Left ventricle myocardium inferior (tissue), 1 donor: ENCODE measurements around the gene HSPB1. TPM values are rescaled to one million over a fixed set of nuclear protein-coding genes. Genes with fewer than 3 reads are reported as not detected.
"Not testable (repeated sequence)": the region's sequence is repeated elsewhere in the genome, so short reads cannot be mapped to it uniquely, and the experiment has no call there.

Experiments
- DNase-seq: peaks from one replicate; pipeline ENCODE4 v3.0.0-alpha.2; 2020
- H3K27ac ChIP-seq: fragments of 200-600 bp; replicated peaks from 2 replicates; pipeline ENCODE4 v1.8.0; 2021
- H3K27me3 ChIP-seq: fragments of 200-600 bp; 2 replicates; pipeline ENCODE4 v1.8.0; 2021; ENCODE audit warnings: low read depth
- H3K36me3 ChIP-seq: fragments of 200-600 bp; 2 replicates; pipeline ENCODE4 v1.8.0; 2021
- H3K4me1 ChIP-seq: fragments of 200-600 bp; 2 replicates; pipeline ENCODE4 v1.8.0; 2021
- H3K4me3 ChIP-seq: fragments of 200-600 bp; 2 replicates; pipeline ENCODE4 v1.8.0; 2021; ENCODE audit warnings: mild to moderate bottlenecking, moderate library complexity
- H3K9me3 ChIP-seq: fragments of 200-600 bp; replicated peaks from 2 replicates; pipeline ENCODE4 v1.8.0; 2021
- intact Hi-C: fragments of 100-400 bp; cut with micrococcal nuclease; formaldehyde crosslinking; loops from one replicate; pipeline ENCODE4 v1.11.0; 2022
- total RNA-seq: library from RNA; stranded (reverse); fragmentation: NEBNext Ultra II Directional; extraction: Animal tissue kit (Norgen Biotek cat#: 25700); gene quantifications from one replicate; pipeline ENCODE4 v1.2.1, GENCODE V29; 2021
- TF ChIP-seq, protein P1 (sequence below): fragments of 200-600 bp; IDR thresholded peaks from 2 replicates; pipeline ENCODE4 v1.8.0; 2021; ENCODE audit warnings: antibody characterized with exemption, mild to moderate bottlenecking, borderline replicate concordance
- donor health status: DM: no; HTN: yes; CAD: no; lungs with severe emphysema.

HSPB1 gene
- total RNA-seq, 1 donor from 2014 or later, result 2,037 TPM

DNA sequence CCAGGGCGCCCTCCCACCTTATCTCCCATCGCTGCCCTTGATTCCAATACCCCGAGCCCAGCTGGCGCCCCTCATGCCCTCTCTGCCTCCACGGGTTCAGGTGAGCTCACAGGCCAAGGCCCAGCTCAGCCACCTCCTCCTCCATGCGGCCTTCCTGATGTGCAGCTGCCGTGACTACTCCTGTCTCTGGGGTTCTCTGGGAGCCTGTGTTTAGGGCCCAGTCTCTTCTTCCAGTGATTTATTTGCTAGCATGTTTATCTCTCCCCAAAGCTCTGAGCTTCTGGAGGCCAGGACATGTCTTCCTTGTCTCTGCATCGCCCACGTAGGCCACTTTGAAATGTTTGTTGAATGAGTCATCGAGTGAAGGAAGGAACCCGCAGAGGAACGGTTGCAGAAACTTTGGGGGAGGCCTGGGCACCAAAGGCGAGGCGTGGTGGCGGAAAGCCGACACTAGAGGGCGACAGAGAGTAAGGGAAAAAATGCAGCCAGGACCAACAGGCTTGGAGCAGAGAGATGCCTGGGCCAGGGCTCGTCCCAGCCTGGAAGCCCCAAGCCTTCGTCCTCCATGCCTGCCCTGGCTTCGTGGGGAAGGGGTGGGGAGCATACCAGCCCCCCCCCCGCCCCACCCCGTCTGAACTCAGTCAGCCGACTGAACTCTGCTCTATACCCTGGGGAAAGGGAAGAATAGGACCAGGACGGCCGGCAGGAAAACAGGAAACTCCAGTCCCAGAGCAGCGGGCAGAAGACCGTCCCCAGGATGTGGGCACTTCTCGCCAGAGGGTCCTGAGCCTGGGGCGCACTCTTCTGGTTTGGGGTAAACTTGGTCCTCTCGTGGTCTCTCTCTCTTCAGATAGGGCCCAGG lies 10.9 kb upstream of the HSPB1 start:
- peak; percentile 91 for DNase-seq
- Histone ChIP-seq H3K4me1 (peaks cover 56% of the 10 kb centered on the region), H3K36me3 (no peaks in the 10 kb centered on the region), H3K9me3 (no peaks in the 10 kb centered on the region), H3K4me3 (peak overlapping the region; percentile 60), H3K27me3 (no peaks in the 10 kb centered on the region), H3K27ac (peak overlapping the region; percentile 96)
- intact Hi-C loops, result no loop called here
- TF ChIP-seq, protein P1, sequence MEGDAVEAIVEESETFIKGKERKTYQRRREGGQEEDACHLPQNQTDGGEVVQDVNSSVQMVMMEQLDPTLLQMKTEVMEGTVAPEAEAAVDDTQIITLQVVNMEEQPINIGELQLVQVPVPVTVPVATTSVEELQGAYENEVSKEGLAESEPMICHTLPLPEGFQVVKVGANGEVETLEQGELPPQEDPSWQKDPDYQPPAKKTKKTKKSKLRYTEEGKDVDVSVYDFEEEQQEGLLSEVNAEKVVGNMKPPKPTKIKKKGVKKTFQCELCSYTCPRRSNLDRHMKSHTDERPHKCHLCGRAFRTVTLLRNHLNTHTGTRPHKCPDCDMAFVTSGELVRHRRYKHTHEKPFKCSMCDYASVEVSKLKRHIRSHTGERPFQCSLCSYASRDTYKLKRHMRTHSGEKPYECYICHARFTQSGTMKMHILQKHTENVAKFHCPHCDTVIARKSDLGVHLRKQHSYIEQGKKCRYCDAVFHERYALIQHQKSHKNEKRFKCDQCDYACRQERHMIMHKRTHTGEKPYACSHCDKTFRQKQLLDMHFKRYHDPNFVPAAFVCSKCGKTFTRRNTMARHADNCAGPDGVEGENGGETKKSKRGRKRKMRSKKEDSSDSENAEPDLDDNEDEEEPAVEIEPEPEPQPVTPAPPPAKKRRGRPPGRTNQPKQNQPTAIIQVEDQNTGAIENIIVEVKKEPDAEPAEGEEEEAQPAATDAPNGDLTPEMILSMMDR, result peak; percentile 97

DNA sequence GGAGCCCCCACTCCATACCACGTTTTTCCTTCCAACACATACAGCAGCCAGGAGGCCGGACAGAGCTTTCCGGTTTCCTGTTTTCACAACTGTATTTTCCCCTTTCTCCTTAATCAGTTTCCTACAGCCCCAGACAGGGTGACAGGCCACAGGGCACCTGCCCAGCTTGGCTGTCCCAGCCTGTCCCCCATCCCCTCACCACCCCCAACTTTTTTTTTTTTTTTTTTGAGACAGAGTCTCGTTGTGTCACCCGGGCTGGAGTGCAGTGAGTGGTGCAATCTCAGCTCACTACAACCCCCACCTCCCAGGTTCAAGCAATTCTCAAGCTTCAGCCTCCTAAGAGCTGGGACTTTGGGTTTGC lies 10.3 kb upstream of the HSPB1 start:
- no peaks in the 10 kb centered on the region for H3K9me3 ChIP-seq
- H3K27me3 ChIP-seq, result no peaks in the 10 kb centered on the region
- intact Hi-C loops, result no loop called here
- no peak for DNase-seq
- H3K27ac ChIP-seq, result peak overlapping the region; percentile 96
- peaks cover 55% of the 10 kb centered on the region for H3K4me1 ChIP-seq
- no peaks in the 10 kb centered on the region for H3K36me3 ChIP-seq
- TF ChIP-seq, protein P1, result no peak
- peak overlapping the region; percentile 60 for H3K4me3 ChIP-seq

DNA sequence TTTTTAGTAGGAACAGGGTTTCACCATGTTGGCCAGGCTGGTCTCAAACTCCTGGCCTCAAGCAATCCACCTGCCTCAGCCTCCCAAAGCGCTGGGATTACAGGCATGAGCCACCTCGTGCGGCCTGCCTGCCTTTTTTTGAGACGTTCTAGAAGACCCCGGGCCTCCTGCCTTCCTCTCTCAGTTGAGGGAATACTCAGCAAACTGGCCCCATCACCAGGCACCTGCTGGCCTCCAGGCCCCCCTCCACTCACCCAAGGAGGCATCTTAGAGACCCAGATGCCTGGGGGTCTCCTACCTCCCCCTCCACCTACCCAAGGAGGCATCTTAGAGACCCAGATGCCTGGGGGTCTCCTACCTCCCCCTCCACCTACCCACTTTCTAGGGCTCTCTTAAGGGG lies 9.6 kb upstream of the HSPB1 start:
- H3K9me3 ChIP-seq, DNase-seq, H3K4me3 ChIP-seq, H3K36me3 ChIP-seq, H3K27me3 ChIP-seq, intact Hi-C loops: not testable (repeated sequence)
- Histone ChIP-seq H3K4me1 (peaks cover 49% of the 10 kb centered on the region), H3K27ac (peak overlapping the region; percentile 96)

DNA sequence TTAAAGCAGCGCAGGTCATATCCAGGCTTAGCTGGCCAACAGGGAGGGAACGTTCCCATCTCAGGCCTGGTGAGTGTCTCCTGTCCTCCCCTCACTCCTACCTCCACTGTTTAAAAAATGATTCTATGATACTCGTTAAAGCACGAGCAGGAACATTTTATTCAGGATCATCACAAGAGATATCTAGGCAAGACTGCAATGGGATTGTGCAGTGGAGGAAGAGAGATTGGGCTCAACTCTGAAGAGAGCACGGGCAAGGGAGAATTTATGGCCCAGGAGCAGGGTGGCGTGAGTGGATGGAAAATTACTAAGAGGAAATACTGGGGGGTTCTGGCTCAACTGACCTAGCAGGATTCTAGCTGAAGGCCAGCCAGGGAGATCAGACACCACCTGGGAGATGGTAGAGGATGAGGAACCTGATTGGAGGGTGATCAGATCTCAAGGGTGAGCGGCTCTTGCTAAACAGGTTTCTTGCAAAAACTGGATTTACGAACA lies 9.0 kb upstream of the HSPB1 start:
- peaks cover 49% of the 10 kb centered on the region for H3K4me1 ChIP-seq
- no peaks in the 10 kb centered on the region for H3K27me3 ChIP-seq
- peak overlapping the region; percentile 96 for H3K27ac ChIP-seq
- TF ChIP-seq, protein P1, result no peak
- no peaks in the 10 kb centered on the region for H3K36me3 ChIP-seq
- H3K4me3 ChIP-seq, result no peak overlapping the region
- no peaks in the 10 kb centered on the region for H3K9me3 ChIP-seq
- intact Hi-C loops, result no loop called here
- DNase-seq, result no peak

DNA sequence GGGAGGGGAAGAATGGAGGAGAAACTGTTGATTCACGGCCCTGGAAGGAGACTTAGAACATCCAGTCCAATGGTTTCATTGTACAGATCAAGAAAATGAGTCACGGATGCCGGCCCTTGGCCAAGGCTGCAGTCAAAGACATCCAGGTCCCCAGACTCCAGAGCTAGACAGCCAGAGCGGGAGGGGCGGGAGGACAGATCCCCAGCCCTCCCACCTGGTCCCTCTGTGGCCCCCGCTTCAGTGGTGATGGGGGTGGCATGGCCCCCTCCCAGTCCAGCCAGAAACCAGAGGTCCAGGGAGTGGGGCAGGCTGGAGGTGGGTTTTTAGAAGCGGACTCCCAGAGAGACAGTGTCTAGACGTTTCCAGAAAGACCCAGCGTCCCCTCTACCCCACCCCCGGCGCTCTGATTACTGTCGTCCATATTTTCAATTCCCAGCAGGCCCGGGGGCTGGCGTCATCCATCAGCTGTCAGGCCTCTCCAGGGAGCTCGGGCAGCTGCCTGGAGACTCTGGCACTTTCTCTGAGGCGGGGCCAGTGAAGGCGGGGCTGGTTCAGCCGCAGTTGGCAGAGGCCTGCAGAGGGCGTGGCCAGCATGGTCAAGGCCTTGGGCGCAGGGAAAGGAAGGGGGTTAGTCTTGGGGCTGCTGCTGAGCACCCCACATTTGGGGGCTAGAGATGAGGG lies 8.0 kb upstream of the HSPB1 start:
- Histone ChIP-seq H3K4me1 (peaks cover 49% of the 10 kb centered on the region), H3K36me3 (no peaks in the 10 kb centered on the region), H3K27me3 (no peaks in the 10 kb centered on the region), H3K9me3 (no peaks in the 10 kb centered on the region), H3K4me3 (peak overlapping the region; percentile 58), H3K27ac (peak overlapping the region; percentile 96)
- intact Hi-C loops, result no loop called here
- TF ChIP-seq, protein P1, result no peak
- DNase-seq, result peak; percentile 98
